UCSD-AML1 (cell line): ENCODE measurements around the gene KLF13.

ENCODE experiments used
- DNase-seq: peaks from one replicate; lab custom pipeline; 2025; ENCODE audit not compliant: unreplicated experiment; lab: John Stamatoyannopoulos, UW

KLF13 gene

DNA sequence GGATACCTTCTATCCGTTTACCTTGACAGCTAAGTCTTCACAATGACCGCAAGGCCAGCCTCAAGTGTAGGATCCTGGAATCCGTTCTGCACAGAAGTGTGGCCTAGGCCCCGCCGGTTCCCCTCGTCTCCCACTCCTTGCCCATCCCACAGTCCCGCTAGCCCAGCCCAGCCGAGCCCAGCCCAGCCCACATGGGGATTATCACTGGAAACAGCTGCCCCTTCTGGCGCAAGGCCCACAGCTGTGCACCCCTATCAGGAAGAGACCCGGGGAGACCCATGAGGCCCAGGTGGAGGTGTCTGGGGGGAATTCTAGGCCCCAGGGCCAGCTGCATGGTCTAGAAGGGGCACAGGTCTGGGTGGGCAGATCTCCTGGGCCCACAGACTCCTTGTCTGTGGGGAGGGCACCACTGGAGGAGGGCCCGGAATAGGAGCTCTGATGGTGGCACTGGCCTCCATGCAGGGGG, 27.9 kb upstream of the KLF13 start:
- DNase-seq: no peak

GRCh38 chr15:31300208-31300661, 26.4 kb upstream of the KLF13 start:
- DNase-seq: no peak

DNA sequence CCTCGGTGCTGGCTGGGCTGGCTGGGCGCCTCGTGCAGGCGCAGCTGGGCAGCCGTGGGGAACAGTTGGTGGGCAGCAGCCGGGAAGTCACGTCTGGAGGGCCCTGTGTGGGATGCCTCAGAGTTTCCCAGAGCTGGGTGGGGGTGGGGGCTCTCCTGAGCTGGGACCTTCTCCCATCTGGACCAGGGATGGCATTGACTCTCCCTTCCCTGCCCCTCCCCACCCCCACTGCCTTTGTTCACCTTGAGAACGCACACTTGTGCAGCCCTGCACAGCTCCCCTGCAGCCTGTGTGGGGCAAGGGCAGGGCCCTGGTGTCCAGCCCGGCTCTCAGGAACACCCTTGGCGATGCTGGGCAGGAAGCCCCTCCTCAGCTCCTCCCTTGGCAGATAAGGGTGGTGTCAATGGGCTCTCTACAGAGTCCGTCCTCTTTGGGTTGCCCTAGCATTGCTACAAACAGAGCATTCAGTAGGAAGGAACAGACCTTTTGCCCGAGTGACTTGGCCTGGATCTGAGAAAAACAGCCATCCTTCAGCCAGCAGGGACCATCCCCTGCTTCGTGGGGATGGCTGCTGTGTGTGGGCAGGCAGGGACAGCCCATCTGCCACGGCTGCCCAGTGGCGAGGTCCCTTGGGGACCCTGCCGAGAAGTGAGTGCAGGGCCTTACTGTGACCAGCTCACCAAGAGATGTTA, 25.5 kb upstream of the KLF13 start:
- no peak for DNase-seq

GRCh38 chr15:31301673-31301990, 25.0 kb upstream of the KLF13 start:
- DNase-seq: no peak

- DNase-seq: no peak
These were observed 24.5 kb upstream of the KLF13 start for GRCh38 chr15:31302029-31302657.

- no peak for DNase-seq
These were observed 23.6 kb upstream of the KLF13 start for GRCh38 chr15:31302778-31303725.

GRCh38 chr15:31303726-31304648, 22.6 kb upstream of the KLF13 start:
- no peak for DNase-seq

GRCh38 chr15:31304751-31305365, 21.8 kb upstream of the KLF13 start:
- DNase-seq: no peak

DNA sequence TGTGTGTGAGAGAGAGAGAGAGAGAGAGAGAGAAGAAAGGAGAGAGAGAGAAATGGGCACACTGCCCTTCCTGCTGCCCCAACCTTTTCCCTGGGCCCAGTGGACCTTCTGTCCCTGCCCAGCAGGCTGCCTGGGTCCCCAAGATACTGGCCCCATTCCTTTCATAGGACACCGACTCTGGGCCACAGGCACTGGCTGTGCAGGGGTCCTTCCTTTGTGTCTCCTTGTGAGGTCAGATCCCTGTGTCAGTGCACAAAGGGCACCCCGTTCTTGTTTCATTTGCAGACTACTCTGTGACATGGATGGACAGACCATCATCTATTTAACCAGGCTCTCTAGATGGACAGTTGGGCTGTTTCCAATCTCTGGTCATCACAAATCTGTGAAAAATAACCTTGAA, 21.3 kb upstream of the KLF13 start:
- no peak for DNase-seq

DNA sequence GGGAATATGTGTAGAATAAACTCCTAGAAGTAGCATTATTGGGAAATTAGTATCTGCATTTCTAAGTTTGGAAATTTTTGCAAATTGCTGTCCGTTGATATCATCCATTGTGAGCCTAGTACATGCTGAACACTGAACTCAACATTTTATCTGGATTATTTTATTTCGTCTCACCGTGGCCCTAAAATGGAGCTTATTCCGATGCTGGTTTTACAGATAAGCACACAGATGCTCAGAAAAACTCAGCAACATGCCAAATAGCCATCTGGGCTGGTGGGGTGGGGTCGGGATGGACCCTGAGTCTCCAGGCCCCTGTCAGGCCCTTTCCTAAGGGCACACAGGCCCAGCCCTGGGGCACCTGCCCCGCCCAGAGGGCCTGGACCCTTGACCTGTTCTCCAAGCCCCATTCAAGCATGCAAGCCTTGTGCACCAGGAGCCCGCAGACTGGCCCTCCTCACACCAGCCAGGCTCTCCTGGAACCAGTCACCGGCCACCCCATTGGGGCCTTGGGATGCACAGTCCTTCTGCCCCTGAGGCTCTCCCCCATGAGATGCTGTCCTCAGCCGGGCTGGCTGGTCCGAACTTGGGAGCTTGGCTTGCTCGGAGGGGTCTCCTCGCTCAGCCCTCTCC, 20.7 kb upstream of the KLF13 start:
- no peak for DNase-seq

DNA sequence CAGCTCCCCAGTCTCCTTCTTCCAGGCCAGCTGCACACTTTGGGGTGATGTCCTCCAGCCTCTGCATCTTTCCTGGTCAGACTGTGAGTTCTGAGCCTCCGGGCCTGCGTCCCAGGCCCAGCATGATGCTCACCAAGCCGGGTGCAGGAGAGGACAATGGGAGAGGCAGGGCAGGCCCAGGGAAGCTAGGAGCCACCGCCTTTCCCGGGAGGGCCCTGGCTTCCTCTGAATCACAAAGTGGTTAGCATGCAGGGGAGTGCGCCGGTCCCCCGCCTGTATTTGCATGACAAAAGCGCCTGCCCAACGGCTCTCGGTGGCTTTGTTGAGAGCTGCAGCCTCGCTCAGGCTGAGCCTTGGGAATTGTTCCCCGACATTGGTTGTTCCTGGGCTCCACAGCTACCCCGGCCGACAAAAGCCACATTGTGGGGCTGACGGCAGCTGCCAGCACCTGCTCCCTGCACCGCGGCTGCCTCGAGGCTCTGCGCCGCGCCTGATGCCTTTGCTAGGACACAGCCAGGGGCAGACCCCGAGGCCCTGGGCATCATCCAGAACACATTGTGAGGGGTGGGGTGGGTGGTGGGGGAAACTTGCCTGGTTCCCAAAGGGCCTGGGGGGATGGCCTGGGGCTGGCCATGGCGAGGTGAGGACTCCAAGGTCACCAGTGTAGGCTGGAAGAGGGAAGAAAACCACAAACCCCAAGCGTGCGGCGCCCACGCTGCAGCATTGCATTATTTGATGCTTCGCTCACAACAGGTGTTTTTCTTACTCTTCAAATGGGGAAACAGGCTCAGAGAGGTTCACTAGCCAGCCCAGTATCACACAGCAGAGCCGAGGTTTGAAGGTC, 20.0 kb upstream of the KLF13 start:
- no peak for DNase-seq

GRCh38 chr15:31307270-31308184, 19.1 kb upstream of the KLF13 start:
- no peak for DNase-seq

- DNase-seq: no peak
These were observed 18.4 kb upstream of the KLF13 start for GRCh38 chr15:31308185-31308639.

DNA sequence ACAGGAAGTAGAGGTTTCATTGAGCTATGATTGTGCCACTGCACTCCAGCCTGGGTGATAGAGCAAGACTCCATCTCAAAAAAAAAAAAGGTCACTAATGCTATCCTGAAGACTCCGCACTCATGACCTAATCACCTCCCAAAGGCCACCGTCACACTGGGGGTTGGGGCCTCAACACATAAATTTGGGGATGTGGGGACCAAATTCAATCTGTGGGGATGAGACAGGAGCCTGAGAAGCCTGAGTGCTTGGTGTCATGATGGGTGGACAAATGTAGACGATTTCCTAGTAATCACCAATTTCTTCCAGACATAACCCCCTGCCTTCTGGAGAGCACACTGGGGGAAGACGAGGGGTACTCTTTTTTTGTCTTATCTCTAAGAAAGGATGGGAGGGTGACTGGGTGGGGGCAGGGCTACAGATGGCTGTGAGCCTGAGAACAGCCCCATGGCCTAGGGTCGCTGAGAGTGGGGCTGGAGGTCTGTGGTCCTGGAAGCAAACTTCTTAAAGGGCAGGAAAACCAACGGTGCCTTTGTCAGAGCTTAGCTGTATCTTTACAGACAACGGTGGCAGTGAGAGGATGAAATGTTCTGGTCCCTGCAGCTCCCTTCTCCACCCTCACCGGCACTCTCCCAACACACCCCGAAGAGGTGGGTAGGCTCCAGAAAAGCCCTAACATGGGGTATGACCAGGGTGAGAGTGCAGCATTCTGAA, 16.6 kb upstream of the KLF13 start:
- no peak for DNase-seq

- no peak for DNase-seq
These were observed 14.7 kb upstream of the KLF13 start for GRCh38 chr15:31311735-31312619.

- no peak for DNase-seq
These were observed 13.4 kb upstream of the KLF13 start for GRCh38 chr15:31313223-31313622.
